Measurements from ENCODE around the gene HOXB8.

The HOXB8 gene

GRCh38 chr17:48633266-48633677 is 18.2 kb upstream of the HOXB8 start:
- no peak overlapping the region for H3K9ac ChIP-seq (ENCODE audit: low read length)
- no peak overlapping the region for H4K12ac ChIP-seq (ENCODE audit: low read depth, low read length)
- no peak overlapping the region for H4K8ac ChIP-seq (ENCODE audit: low read depth, low read length)
- H3K4ac ChIP-seq (ENCODE audit: low read depth, low read length): no peak overlapping the region
- DNase-seq: no peak
- H3K4me3 ChIP-seq (ENCODE audit: low read depth, low read length): peak overlapping the region; percentile 16
- no peak overlapping the region for H2BK5ac ChIP-seq (ENCODE audit: low read depth, low read length, poor library complexity)
- H2AK5ac ChIP-seq (ENCODE audit: low read length): no peak overlapping the region
- H3K79me2 ChIP-seq (ENCODE audit: control insufficient read depth, insufficient read depth, low read length, poor library complexity): no peaks in the 10 kb centered on the region
- no peak overlapping the region for H3K23ac ChIP-seq (ENCODE audit: low read length)
- peak overlapping the region; percentile 29 for H3K4me2 ChIP-seq (ENCODE audit: low read length)
- no peak overlapping the region for H2BK12ac ChIP-seq (ENCODE audit: low read length)
- H3K14ac ChIP-seq (ENCODE audit: low read length): no peak overlapping the region
- no peak overlapping the region for H2BK120ac ChIP-seq (ENCODE audit: insufficient read depth, low read length, poor library complexity)
- H3K18ac ChIP-seq (ENCODE audit: low read length): no peak overlapping the region
- H3K4me1 ChIP-seq (ENCODE audit: control insufficient read depth in 1 of 2, insufficient read depth in 2 of 2, low read length in 2 of 2): peaks cover 0 to 6% of the 10 kb centered on the region in 2 experiments
- H3K27ac ChIP-seq (ENCODE audit: low read depth, low read length): no peak overlapping the region
- H3K9me3 ChIP-seq (ENCODE audit: insufficient read depth, low read depth, low read length): peaks cover 6% of the 10 kb centered on the region
- no peak overlapping the region for H4K91ac ChIP-seq (ENCODE audit: low read depth, low read length)
- no CpG with 5 or more reads among the region's 35 CpGs for WGBS (ENCODE audit: extremely low coverage, insufficient coverage, insufficient read length)
- no peaks in the 10 kb centered on the region for H3K79me1 ChIP-seq (ENCODE audit: low read length)
- H3K27me3 ChIP-seq (ENCODE audit: insufficient read depth, low read length): peaks cover 86% of the 10 kb centered on the region
- H2AFZ ChIP-seq (ENCODE audit: insufficient read depth, low read length, poor library complexity): no peak overlapping the region
- H3K36me3 ChIP-seq (ENCODE audit: control insufficient read depth in 1 of 2, insufficient read depth in 2 of 2, low read length in 2 of 2): peaks cover 0 to 2% of the 10 kb centered on the region in 2 experiments

GRCh38 chr17:48632579-48633265 is 17.6 kb upstream of the HOXB8 start:
- H3K14ac ChIP-seq (ENCODE audit: low read length): no peak overlapping the region
- no peak overlapping the region for H2BK12ac ChIP-seq (ENCODE audit: low read length)
- H2BK5ac ChIP-seq (ENCODE audit: low read depth, low read length, poor library complexity): no peak overlapping the region
- no peak overlapping the region for H2BK120ac ChIP-seq (ENCODE audit: insufficient read depth, low read length, poor library complexity)
- H3K79me1 ChIP-seq (ENCODE audit: low read length): no peaks in the 10 kb centered on the region
- WGBS (ENCODE audit: extremely low coverage, insufficient coverage, insufficient read length): no CpG with 5 or more reads among the region's 7 CpGs
- H3K23ac ChIP-seq (ENCODE audit: low read length): no peak overlapping the region
- peaks cover 88% of the 10 kb centered on the region for H3K27me3 ChIP-seq (ENCODE audit: insufficient read depth, low read length)
- no peak overlapping the region for H2AK5ac ChIP-seq (ENCODE audit: low read length)
- no peak overlapping the region for H3K9ac ChIP-seq (ENCODE audit: low read length)
- peaks cover 6% of the 10 kb centered on the region for H3K9me3 ChIP-seq (ENCODE audit: insufficient read depth, low read depth, low read length)
- no peak overlapping the region for H3K4ac ChIP-seq (ENCODE audit: low read depth, low read length)
- H3K4me2 ChIP-seq (ENCODE audit: low read length): no peak overlapping the region
- H3K4me3 ChIP-seq (ENCODE audit: low read depth, low read length): no peak overlapping the region
- no peak overlapping the region for H4K8ac ChIP-seq (ENCODE audit: low read depth, low read length)
- H3K4me1 ChIP-seq (ENCODE audit: control insufficient read depth in 1 of 2, insufficient read depth in 2 of 2, low read length in 2 of 2): peaks cover 0 to 6% of the 10 kb centered on the region in 2 experiments
- no peak for DNase-seq
- H3K36me3 ChIP-seq (ENCODE audit: control insufficient read depth in 1 of 2, insufficient read depth in 2 of 2, low read length in 2 of 2): peaks cover 0 to 2% of the 10 kb centered on the region in 2 experiments
- H4K91ac ChIP-seq (ENCODE audit: low read depth, low read length): no peak overlapping the region
- no peak overlapping the region for H3K27ac ChIP-seq (ENCODE audit: low read depth, low read length)
- no peak overlapping the region for H2AFZ ChIP-seq (ENCODE audit: insufficient read depth, low read length, poor library complexity)
- H3K18ac ChIP-seq (ENCODE audit: low read length): no peak overlapping the region
- H3K79me2 ChIP-seq (ENCODE audit: control insufficient read depth, insufficient read depth, low read length, poor library complexity): no peaks in the 10 kb centered on the region
- H4K12ac ChIP-seq (ENCODE audit: low read depth, low read length): no peak overlapping the region

- no peaks in the 10 kb centered on the region for H3K79me2 ChIP-seq (ENCODE audit: control insufficient read depth, insufficient read depth, low read length, poor library complexity)
- H3K23ac ChIP-seq (ENCODE audit: low read length): no peak overlapping the region
- H2BK5ac ChIP-seq (ENCODE audit: low read depth, low read length, poor library complexity): no peak overlapping the region
- H3K14ac ChIP-seq (ENCODE audit: low read length): no peak overlapping the region
- WGBS (ENCODE audit: extremely low coverage, insufficient coverage, insufficient read length): no CpG with 5 or more reads among the region's 7 CpGs
- no peak overlapping the region for H2BK12ac ChIP-seq (ENCODE audit: low read length)
- peaks cover 6% of the 10 kb centered on the region for H3K9me3 ChIP-seq (ENCODE audit: insufficient read depth, low read depth, low read length)
- no peaks in the 10 kb centered on the region for H3K79me1 ChIP-seq (ENCODE audit: low read length)
- no peak overlapping the region for H2AFZ ChIP-seq (ENCODE audit: insufficient read depth, low read length, poor library complexity)
- H4K8ac ChIP-seq (ENCODE audit: low read depth, low read length): no peak overlapping the region
- no peak overlapping the region for H2AK5ac ChIP-seq (ENCODE audit: low read length)
- peaks cover 0 to 2% of the 10 kb centered on the region in 2 experiments for H3K36me3 ChIP-seq (ENCODE audit: control insufficient read depth in 1 of 2, insufficient read depth in 2 of 2, low read length in 2 of 2)
- no peak overlapping the region for H3K4me3 ChIP-seq (ENCODE audit: low read depth, low read length)
- H3K27me3 ChIP-seq (ENCODE audit: insufficient read depth, low read length): peaks cover 88% of the 10 kb centered on the region
- H4K91ac ChIP-seq (ENCODE audit: low read depth, low read length): no peak overlapping the region
- no peak overlapping the region for H3K4ac ChIP-seq (ENCODE audit: low read depth, low read length)
- H3K27ac ChIP-seq (ENCODE audit: low read depth, low read length): no peak overlapping the region
- H3K4me2 ChIP-seq (ENCODE audit: low read length): no peak overlapping the region
- no peak overlapping the region for H4K12ac ChIP-seq (ENCODE audit: low read depth, low read length)
- H3K9ac ChIP-seq (ENCODE audit: low read length): no peak overlapping the region
- H2BK120ac ChIP-seq (ENCODE audit: insufficient read depth, low read length, poor library complexity): no peak overlapping the region
- H3K18ac ChIP-seq (ENCODE audit: low read length): no peak overlapping the region
- no peak for DNase-seq
- peaks cover 0 to 6% of the 10 kb centered on the region in 2 experiments for H3K4me1 ChIP-seq (ENCODE audit: control insufficient read depth in 1 of 2, insufficient read depth in 2 of 2, low read length in 2 of 2)
These were observed 16.8 kb upstream of the HOXB8 start for GRCh38 chr17:48631693-48632578.

- H3K18ac ChIP-seq (ENCODE audit: low read length): no peak overlapping the region
- H4K91ac ChIP-seq (ENCODE audit: low read depth, low read length): no peak overlapping the region
- peaks cover 92% of the 10 kb centered on the region for H3K27me3 ChIP-seq (ENCODE audit: insufficient read depth, low read length)
- H2BK120ac ChIP-seq (ENCODE audit: insufficient read depth, low read length, poor library complexity): no peak overlapping the region
- H3K4me3 ChIP-seq (ENCODE audit: low read depth, low read length): no peak overlapping the region
- H3K23ac ChIP-seq (ENCODE audit: low read length): no peak overlapping the region
- H2AFZ ChIP-seq (ENCODE audit: insufficient read depth, low read length, poor library complexity): no peak overlapping the region
- no peak overlapping the region for H3K4me2 ChIP-seq (ENCODE audit: low read length)
- no peak overlapping the region for H4K8ac ChIP-seq (ENCODE audit: low read depth, low read length)
- no CpG with 5 or more reads among the region's 15 CpGs for WGBS (ENCODE audit: extremely low coverage, insufficient coverage, insufficient read length)
- peaks cover 3 to 6% of the 10 kb centered on the region in 2 experiments for H3K4me1 ChIP-seq (ENCODE audit: control insufficient read depth in 1 of 2, insufficient read depth in 2 of 2, low read length in 2 of 2)
- H2BK12ac ChIP-seq (ENCODE audit: low read length): no peak overlapping the region
- no peaks in the 10 kb centered on the region for H3K79me1 ChIP-seq (ENCODE audit: low read length)
- no peak overlapping the region for H3K27ac ChIP-seq (ENCODE audit: low read depth, low read length)
- peaks cover 0 to 2% of the 10 kb centered on the region in 2 experiments for H3K36me3 ChIP-seq (ENCODE audit: control insufficient read depth in 1 of 2, insufficient read depth in 2 of 2, low read length in 2 of 2)
- no peak overlapping the region for H3K14ac ChIP-seq (ENCODE audit: low read length)
- H3K4ac ChIP-seq (ENCODE audit: low read depth, low read length): no peak overlapping the region
- no peak for DNase-seq
- no peak overlapping the region for H2BK5ac ChIP-seq (ENCODE audit: low read depth, low read length, poor library complexity)
- no peak overlapping the region for H2AK5ac ChIP-seq (ENCODE audit: low read length)
- peaks cover 6% of the 10 kb centered on the region for H3K9me3 ChIP-seq (ENCODE audit: insufficient read depth, low read depth, low read length)
- no peak overlapping the region for H4K12ac ChIP-seq (ENCODE audit: low read depth, low read length)
- no peaks in the 10 kb centered on the region for H3K79me2 ChIP-seq (ENCODE audit: control insufficient read depth, insufficient read depth, low read length, poor library complexity)
- no peak overlapping the region for H3K9ac ChIP-seq (ENCODE audit: low read length)
These were observed 16.0 kb upstream of the HOXB8 start for GRCh38 chr17:48630925-48631692.

Data from trophoblast cell (in vitro differentiated cells and primary cell).